IMR-90 (cell line): ENCODE results near the gene KBTBD8. TPM values are rescaled to one million over a fixed set of nuclear protein-coding genes. Genes with fewer than 3 reads are reported as not detected.

Experiments
- ATAC-seq: fragments of 200-7000 bp; cut with Tn5 transposase; 2 replicates; pipeline ENCODE4 v1.9.1; 2020; ENCODE audit warnings: low read depth, mild to moderate bottlenecking, moderate library complexity
- BruUV-seq: library from RNA; stranded (reverse); fragments of 400-500 nt; replicated peaks from 2 replicates; lab custom pipeline; 2021; lab: Mats Ljungman, UMichigan
- CTCF ChIA-PET: fragments of 300-600 bp; formaldehyde crosslinking; extraction: SDS; loops from one replicate; lab custom pipeline; 2021; ENCODE audit warnings: antibody characterized with exemption; lab: Yijun Ruan, JAX
- POLR2A ChIA-PET: fragments of 300-600 bp; sonication (Branson Sonifier 250); formaldehyde crosslinking; loops from one replicate; lab custom pipeline; 2022; ENCODE audit warnings: antibody characterized with exemption; ENCODE audit not compliant: unreplicated experiment; lab: Charles Lee
- DNase-seq: peaks from one replicate; pipeline ENCODE4 v3.0.0; 2013
- H2AFZ ChIP-seq: replicated peaks from 2 replicates; pipeline ENCODE3; 2013; ENCODE audit warnings: low read length, mild to moderate bottlenecking; ENCODE audit not compliant: poor library complexity
- H2AK5ac ChIP-seq: 2 replicates; pipeline ENCODE4 v1.6.1; 2013; ENCODE audit warnings: low read depth, low read length, inconsistent platforms
- H2AK9ac ChIP-seq: replicated peaks from 2 replicates; pipeline ENCODE3; 2013; ENCODE audit warnings: mild to moderate bottlenecking, low read depth, low read length, moderate library complexity; ENCODE audit not compliant: poor library complexity
- H2BK120ac ChIP-seq: 2 replicates; pipeline ENCODE4 v1.6.1; 2013; ENCODE audit warnings: low read depth, low read length, inconsistent platforms
- H2BK15ac ChIP-seq: 3 replicates; pipeline ENCODE4 v1.6.1; 2013; ENCODE audit warnings: low read depth, low read length, inconsistent platforms
- H2BK20ac ChIP-seq: 2 replicates; pipeline ENCODE4 v1.6.1; 2013; ENCODE audit warnings: low read depth, mild to moderate bottlenecking, inconsistent platforms, low read length, moderate library complexity
- H2BK5ac ChIP-seq: 2 replicates; pipeline ENCODE4 v1.6.1; 2013; ENCODE audit warnings: mild to moderate bottlenecking, low read depth, low read length, inconsistent platforms; ENCODE audit not compliant: poor library complexity, severe bottlenecking
- H3K14ac ChIP-seq: replicated peaks from 2 replicates; pipeline ENCODE4 v1.6.1; 2013; ENCODE audit warnings: low read depth, low read length, inconsistent platforms
- H3K18ac ChIP-seq: 2 replicates; pipeline ENCODE4 v1.6.1; 2013; ENCODE audit warnings: low read depth, low read length, control low read depth
- H3K23ac ChIP-seq: 2 replicates; pipeline ENCODE4 v1.6.1; 2013; ENCODE audit warnings: low read depth, low read length, inconsistent platforms
- H3K27ac ChIP-seq: 2 replicates; pipeline ENCODE4 v1.5.1; 2013; ENCODE audit warnings: mild to moderate bottlenecking, control low read depth, low read length; ENCODE audit not compliant: insufficient read depth
- H3K27me3 ChIP-seq: 2 replicates; pipeline ENCODE4 v1.6.1; 2013; ENCODE audit warnings: low read length; ENCODE audit not compliant: control insufficient read depth, insufficient read depth
- H3K36me3 ChIP-seq: 2 replicates; pipeline ENCODE4 v1.6.1; 2013; ENCODE audit warnings: low read length, mixed read lengths; ENCODE audit not compliant: control insufficient read depth, insufficient read depth
- H3K4ac ChIP-seq: 2 replicates; pipeline ENCODE4 v1.6.1; 2013; ENCODE audit warnings: low read depth, low read length, inconsistent platforms
- H3K4me1 ChIP-seq: 2 replicates; pipeline ENCODE4 v1.6.1; 2013; ENCODE audit warnings: low read length, mixed read lengths; ENCODE audit not compliant: control insufficient read depth, insufficient read depth
- H3K4me2 ChIP-seq: 2 replicates; pipeline ENCODE4 v1.6.1; 2013; ENCODE audit warnings: low read depth, mild to moderate bottlenecking, control low read depth, low read length, moderate library complexity
- H3K4me3 ChIP-seq: 2 replicates; pipeline ENCODE4 v1.5.1; 2013; ENCODE audit warnings: low read depth, mild to moderate bottlenecking, control low read depth, low read length, moderate library complexity; ENCODE audit not compliant: insufficient read depth
- H3K56ac ChIP-seq: 2 replicates; pipeline ENCODE4 v1.6.1; 2013; ENCODE audit warnings: low read length, inconsistent platforms; ENCODE audit not compliant: insufficient read depth; ENCODE audit errors: extremely low read depth
- H3K79me1 ChIP-seq, 2 experiments: 2 replicates each; pipeline ENCODE4 v1.6.1; 2013; ENCODE audit warnings: low read length in 2 of 2, inconsistent platforms in 1 of 2, low read depth in 1 of 2
- H3K9ac ChIP-seq: 2 replicates; pipeline ENCODE4 v1.6.1; 2013; ENCODE audit warnings: low read depth, low read length, control low read depth
- H3K9me1 ChIP-seq: 2 replicates; pipeline ENCODE4 v1.6.1; 2013; ENCODE audit warnings: low read length, inconsistent platforms; ENCODE audit not compliant: insufficient read depth
- H3K9me3 ChIP-seq: 2 replicates; pipeline ENCODE4 v1.6.1; 2013; ENCODE audit warnings: low read length; ENCODE audit not compliant: control insufficient read depth, insufficient read depth
- H4K20me1 ChIP-seq: 2 replicates; pipeline ENCODE4 v1.6.1; 2013; ENCODE audit warnings: low read length, inconsistent platforms; ENCODE audit not compliant: insufficient read depth
- H4K5ac ChIP-seq: 2 replicates; pipeline ENCODE4 v1.6.1; 2013; ENCODE audit warnings: mild to moderate bottlenecking, low read depth, low read length, control low read depth
- H4K8ac ChIP-seq, 2 experiments: 2 replicates each; pipeline ENCODE4 v1.6.1; 2013; ENCODE audit warnings: low read depth in 2 of 2, low read length in 2 of 2, control low read depth in 1 of 2, inconsistent platforms in 1 of 2
- H4K91ac ChIP-seq: 2 replicates; pipeline ENCODE4 v1.6.1; 2013; ENCODE audit warnings: low read depth, low read length, inconsistent platforms; ENCODE audit not compliant: insufficient read depth
- CEBPB ChIP-seq: IDR thresholded peaks from 2 replicates; pipeline ENCODE4 v1.6.1; 2012; ENCODE audit warnings: low read depth, low read length, improper control_type of control experiment
- CHD1 ChIP-seq: IDR thresholded peaks from 2 replicates; pipeline ENCODE4 v1.6.1; 2012; ENCODE audit warnings: low read depth, low read length, improper control_type of control experiment
- ELK1 ChIP-seq: fragments of 150-350 bp; IDR thresholded peaks from 2 replicates; pipeline ENCODE4 v1.6.1; 2016; ENCODE audit warnings: low read depth, mild to moderate bottlenecking, low read length, moderate library complexity, borderline replicate concordance
- FOS ChIP-seq: fragments of 150-350 bp; IDR thresholded peaks from 2 replicates; pipeline ENCODE4 v1.6.1; 2016; ENCODE audit warnings: low read depth, low read length
- MAFK ChIP-seq: IDR thresholded peaks from 2 replicates; pipeline ENCODE4 v1.6.1; 2012; ENCODE audit warnings: low read depth, low read length, improper control_type of control experiment
- MAZ ChIP-seq: IDR thresholded peaks from 2 replicates; pipeline ENCODE4 v1.6.1; 2012; ENCODE audit warnings: low read depth, mild to moderate bottlenecking, low read length, improper control_type of control experiment, moderate library complexity, borderline replicate concordance
- MXI1 ChIP-seq: IDR thresholded peaks from 2 replicates; pipeline ENCODE4 v1.6.1; 2012; ENCODE audit warnings: low read depth, mild to moderate bottlenecking, low read length, moderate library complexity, borderline replicate concordance
- NFE2L2 ChIP-seq: fragments of 150-350 bp; IDR thresholded peaks from 2 replicates; pipeline ENCODE4 v1.6.1; 2016; ENCODE audit warnings: low read depth, mild to moderate bottlenecking, low read length
- POLR2A ChIP-seq: IDR thresholded peaks from 2 replicates; pipeline ENCODE4 v1.6.1; 2012; ENCODE audit warnings: mild to moderate bottlenecking, low read depth, low read length
- RCOR1 ChIP-seq: IDR thresholded peaks from 2 replicates; pipeline ENCODE4 v1.6.1; 2012; ENCODE audit warnings: mild to moderate bottlenecking, low read length, improper control_type of control experiment; ENCODE audit not compliant: insufficient replicate concordance
- SMC3 ChIP-seq: fragments of 150-350 bp; IDR thresholded peaks from 2 replicates; pipeline ENCODE4 v1.6.1; 2016; ENCODE audit warnings: low read depth, mild to moderate bottlenecking, antibody characterized with exemption, low read length, moderate library complexity
- USF2 ChIP-seq: fragments of 150-350 bp; IDR thresholded peaks from 2 replicates; pipeline ENCODE4 v1.6.1; 2017; ENCODE audit warnings: mild to moderate bottlenecking, antibody characterized with exemption, low read length, low read depth
- WGBS, 2 experiments: methylation state at CpG; one replicate each; pipeline versions ENCODE4 v1.1.5 to v1.1.7; 2013; ENCODE audit warnings: missing lambda C conversion rate in 2 of 2; ENCODE audit not compliant: insufficient read length in 1 of 2; ENCODE audit errors: extremely low coverage in 2 of 2; 5-methylcytosine and 5-hydroxymethylcytosine counted together
- dilution Hi-C: fragments of 300-500 bp; cut with HindIII; formaldehyde crosslinking; loops from one replicate; pipeline ENCODE4 v1.14.3; 2018; ENCODE audit warnings: low sequenced_read_pairs; ENCODE audit not compliant: unreplicated experiment
- in situ Hi-C: fragments of 300-500 bp; cut with MboI; formaldehyde crosslinking; loops from 3 replicates; pipeline ENCODE4 v1.14.3; 2019; ENCODE audit warnings: low sequenced_read_pairs, inconsistent platforms, mixed read lengths
- intact Hi-C: fragments of 100-400 bp; cut with micrococcal nuclease; formaldehyde crosslinking; loops from 2 replicates; pipeline ENCODE4 v1.10.0; 2022
- polyA plus RNA-seq, 3 experiments: library from polyadenylated mRNA; depleted of rRNA; stranded (reverse); fragments of >200 nt; gene quantifications; 2 replicates each; pipeline ENCODE4 v1.2.3, GENCODE V29; 2012; ENCODE audit warnings: low replicate concordance in 1 of 3
- total RNA-seq: library from RNA; depleted of rRNA; stranded (reverse); fragments of >200 nt; gene quantifications from 2 replicates; pipeline ENCODE4 v1.2.3, GENCODE V29; 2012

The KBTBD8 gene
- total and polyA plus RNA-seq, 2 of the 4 experiments (the other 2 are of a cell fraction), result 1.5 to 8.6 TPM

- Histone ChIP-seq H3K27me3 (no peaks in the 10 kb centered on the region), H3K18ac (peak overlapping the region; percentile 5; the same call in 1 of the 2 replicates), H3K4me3 (no peak overlapping the region), H4K8ac (no peak overlapping the region), H2AK5ac (no peak overlapping the region), H4K91ac (no peak overlapping the region), H2AK9ac (no peak overlapping the region), H3K9ac (no peak overlapping the region), H3K56ac (no peak overlapping the region), H3K23ac (no peak overlapping the region), H2AFZ (no peak overlapping the region), H3K4me1 (peaks cover 2% of the 10 kb centered on the region; the same call in 1 of the 2 replicates), H2BK15ac (no peak overlapping the region), H3K9me1 (no peaks in the 10 kb centered on the region), H3K14ac (no peak overlapping the region), H3K9me3 (no peaks in the 10 kb centered on the region), H3K79me1 (no peaks in the 10 kb centered on the region), H3K4me2 (no peak overlapping the region), H2BK5ac (peak overlapping the region; percentile 40), H3K36me3 (no peaks in the 10 kb centered on the region), H2BK20ac (0 out of 2 replicates have a peak overlapping the region, but pooled peaks have one; percentile 39), H4K5ac (no peak overlapping the region), H3K4ac (no peak overlapping the region), H3K27ac (no peak overlapping the region), H4K20me1 (no peaks in the 10 kb centered on the region), H2BK120ac (no peak overlapping the region)
- ATAC-seq, result peak; percentile 92
- dilution Hi-C loops, result no loop called here
- no peak for TF ChIP-seq MAZ
- no peak for TF ChIP-seq NFE2L2
- no peak for TF ChIP-seq USF2
- no peak for TF ChIP-seq MXI1
- peak; percentile 60 for TF ChIP-seq FOS
- TF ChIP-seq POLR2A, result no peak
- TF ChIP-seq ELK1, result no peak
- peak; percentile 93 for TF ChIP-seq CEBPB
- no peak for TF ChIP-seq RCOR1
- TF ChIP-seq CHD1, result no peak
- no peak for TF ChIP-seq SMC3
- TF ChIP-seq MAFK, result no peak
- BruUV-seq, result no TSS peak
- no CpG with 5 or more reads among the region's 1 CpG for WGBS, 2 experiments
- intact Hi-C loops, result loop anchor here (10.0 kb wide), 1 partner anchor 507 kb away; no protein-coding TSS in a partner anchor
- DNase-seq, result peak; percentile 96
- CTCF ChIA-PET, result interaction anchor here (3.1 kb wide), 1 partner anchor 20 kb away, joined by 17 read pairs; no protein-coding TSS in a partner anchor
- POLR2A ChIA-PET, result no interaction called here
- in situ Hi-C loops, result no loop called here
Measured at GRCh38 chr3:66991459-66991858, 6.6 kb upstream of the KBTBD8 start.
